Measurements from ENCODE around the gene ANKRD55.

GRCh38 chr5:56273376-56273955 lies 40.3 kb upstream of the ANKRD55 start:
- TF ChIP-seq CTCF (conservative IDR thresholded peaks at IDR 0.05; ENCODE audit: low read length) (no peak), EZH2phosphoT487 (IDR thresholded peaks at IDR 0.05; ENCODE audit: borderline replicate concordance, low read depth, low read length) (no peak)
